Loucy (cell line): ENCODE measurements around the gene CEP112.

Experiments used
- H2AFZ ChIP-seq: fragments of 200-600 bp; sonication (generic); 2 replicates; pipeline ENCODE4 v1.6.0; 2016; ENCODE audit warnings: antibody characterized with exemption, mild to moderate bottlenecking, low read length, moderate library complexity
- H3F3A ChIP-seq: fragments of 200-600 bp; 2 replicates; pipeline ENCODE4 v1.6.0; 2016; ENCODE audit warnings: antibody characterized with exemption, low read depth, mild to moderate bottlenecking
- H3K27me3 ChIP-seq: fragments of 200-600 bp; sonication (generic); 2 replicates; pipeline ENCODE4 v1.6.1; 2014; ENCODE audit warnings: low read length, mild to moderate bottlenecking; ENCODE audit not compliant: insufficient read depth, poor library complexity, severe bottlenecking
- H3K36me3 ChIP-seq: fragments of 200-600 bp; sonication (generic); 2 replicates; pipeline ENCODE4 v1.6.1; 2016; ENCODE audit warnings: low read length; ENCODE audit not compliant: insufficient read depth
- H3K4me1 ChIP-seq: fragments of 200-600 bp; sonication (generic); 2 replicates; pipeline ENCODE4 v1.5.1; 2014; ENCODE audit warnings: low read length, mild to moderate bottlenecking; ENCODE audit not compliant: insufficient read depth, poor library complexity, severe bottlenecking
- H3K4me2 ChIP-seq: fragments of 200-600 bp; sonication (generic); 2 replicates; pipeline ENCODE4 v1.6.0; 2014; ENCODE audit warnings: antibody characterized with exemption, low read length, low read depth, mild to moderate bottlenecking; ENCODE audit not compliant: poor library complexity, severe bottlenecking
- H3K4me3 ChIP-seq: fragments of 200-600 bp; sonication (generic); 2 replicates; pipeline ENCODE4 v1.5.1; 2014; ENCODE audit warnings: low read length, mild to moderate bottlenecking, mixed read lengths; ENCODE audit not compliant: poor library complexity, severe bottlenecking
- H3K79me2 ChIP-seq: fragments of 200-600 bp; sonication (generic); 2 replicates; pipeline ENCODE4 v1.6.1; 2014; ENCODE audit warnings: low read length; ENCODE audit not compliant: insufficient read depth
- H3K9ac ChIP-seq: fragments of 200-600 bp; sonication (generic); 2 replicates; pipeline ENCODE4 v1.6.0; 2014; ENCODE audit warnings: mild to moderate bottlenecking, low read depth, low read length, moderate library complexity; ENCODE audit not compliant: poor library complexity, severe bottlenecking
- H3K9me2 ChIP-seq: fragments of 200-600 bp; sonication (generic); replicated peaks from 2 replicates; pipeline ENCODE4 v1.6.1; 2016; ENCODE audit warnings: low read depth, low read length, mixed read lengths
- H3K9me3 ChIP-seq: fragments of 200-600 bp; sonication (generic); 2 replicates; pipeline ENCODE4 v1.6.1; 2014; ENCODE audit warnings: mild to moderate bottlenecking, antibody characterized with exemption, low read length, low read depth; ENCODE audit not compliant: insufficient read depth
- H4K20me1 ChIP-seq: fragments of 200-600 bp; sonication (generic); 2 replicates; pipeline ENCODE4 v1.6.0; 2014; ENCODE audit warnings: antibody characterized with exemption, low read length, mild to moderate bottlenecking; ENCODE audit not compliant: insufficient read depth, poor library complexity, severe bottlenecking
- CTCF ChIP-seq: fragments of 200-600 bp; sonication (generic); conservative IDR thresholded peaks from 2 replicates; pipeline ENCODE4 v1.5.1; 2014; ENCODE audit warnings: mild to moderate bottlenecking, antibody characterized with exemption, low read length
- EZH2phosphoT487 ChIP-seq: fragments of 200-600 bp; IDR thresholded peaks from 2 replicates; pipeline ENCODE4 v1.6.1; 2018; ENCODE audit warnings: antibody characterized with exemption, mild to moderate bottlenecking, moderate library complexity, borderline replicate concordance

Gene CEP112

DNA sequence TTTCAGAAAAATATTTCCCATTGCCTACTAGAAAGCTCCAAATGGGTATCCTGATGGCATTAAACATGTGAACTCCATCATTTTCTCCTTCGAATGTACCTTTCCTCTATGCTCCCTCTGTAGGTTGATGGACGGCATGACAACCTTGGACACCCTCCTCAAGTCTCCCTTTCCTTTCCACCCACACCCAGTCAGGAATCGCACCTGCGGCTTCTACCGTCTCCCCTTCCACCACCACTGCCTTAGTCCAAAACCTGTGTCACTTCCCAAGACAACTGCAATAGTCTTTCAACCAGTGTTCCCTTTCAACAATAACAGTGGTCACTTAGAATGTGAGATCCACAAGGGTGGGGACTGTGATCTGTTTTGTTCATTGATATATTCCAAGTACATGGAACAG, 397.4 kb downstream of the CEP112 start:
- H3K9me2 ChIP-seq, result no peaks in the 10 kb centered on the region
- no peak overlapping the region for H2AFZ ChIP-seq
- no peaks in the 10 kb centered on the region for H3K4me1 ChIP-seq
- TF ChIP-seq CTCF (peak; percentile 68), EZH2phosphoT487 (no peak)
- H3K27me3 ChIP-seq, result no peaks in the 10 kb centered on the region
- H3K4me3 ChIP-seq, result no peak overlapping the region
- no peaks in the 10 kb centered on the region for H3K36me3 ChIP-seq
- H3K9ac ChIP-seq, result no peak overlapping the region
- no peaks in the 10 kb centered on the region for H4K20me1 ChIP-seq
- H3K79me2 ChIP-seq, result no peaks in the 10 kb centered on the region
- no peaks in the 10 kb centered on the region for H3F3A ChIP-seq
- no peaks in the 10 kb centered on the region for H3K9me3 ChIP-seq
- H3K4me2 ChIP-seq, result no peak overlapping the region

DNA sequence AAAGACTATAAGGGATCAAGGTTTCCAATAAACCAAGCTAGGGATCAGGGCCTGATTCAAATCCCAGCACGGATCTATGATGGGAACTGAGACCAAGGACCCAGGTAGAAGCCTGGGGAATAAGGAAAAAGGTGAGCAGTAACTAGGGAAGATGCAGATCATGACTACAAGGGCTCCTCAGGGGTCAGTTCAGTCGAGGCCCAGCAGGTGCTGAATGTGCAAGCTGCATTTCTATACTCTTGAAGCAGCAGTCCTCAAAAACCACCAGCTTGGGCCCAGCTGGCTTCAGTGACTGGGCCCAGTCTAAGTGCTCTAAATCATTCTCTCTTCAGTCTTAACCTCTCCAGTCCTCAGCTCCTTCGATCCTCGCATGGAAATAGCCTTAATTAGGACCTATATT, 401.7 kb downstream of the CEP112 start:
- Histone ChIP-seq H3K36me3 (no peaks in the 10 kb centered on the region), H3K9me2 (no peaks in the 10 kb centered on the region), H3F3A (no peaks in the 10 kb centered on the region), H2AFZ (no peak overlapping the region), H3K4me1 (no peaks in the 10 kb centered on the region), H3K4me3 (no peak overlapping the region), H3K27me3 (no peaks in the 10 kb centered on the region), H3K9ac (no peak overlapping the region), H4K20me1 (no peaks in the 10 kb centered on the region), H3K79me2 (no peaks in the 10 kb centered on the region), H3K9me3 (no peaks in the 10 kb centered on the region), H3K4me2 (no peak overlapping the region)
- TF ChIP-seq EZH2phosphoT487, result no peak
- no peak for TF ChIP-seq CTCF

DNA sequence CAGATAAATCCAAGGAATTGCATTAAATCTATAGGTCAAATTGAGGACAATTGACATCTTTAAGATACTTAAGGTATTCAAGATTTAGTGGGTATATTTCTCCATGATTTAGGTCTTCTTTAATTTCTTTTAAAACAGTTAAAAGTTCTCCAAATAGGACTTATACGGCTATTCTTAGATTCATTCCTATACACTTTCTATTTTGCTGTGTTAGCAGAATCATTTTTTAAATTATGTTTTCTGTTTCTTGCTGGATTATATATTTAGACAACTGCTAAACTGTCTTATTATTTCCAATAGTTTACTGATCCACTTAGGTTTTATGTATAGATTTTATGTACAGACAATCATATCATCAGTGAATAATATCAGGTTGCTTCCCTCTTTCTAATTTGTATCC, 404.4 kb downstream of the CEP112 start:
- TF ChIP-seq CTCF, result no peak
- TF ChIP-seq EZH2phosphoT487, result no peak
- Histone ChIP-seq H3K9me2 (no peaks in the 10 kb centered on the region), H4K20me1 (no peaks in the 10 kb centered on the region), H3K4me1 (no peaks in the 10 kb centered on the region), H3K9me3 (no peaks in the 10 kb centered on the region), H3K27me3 (no peaks in the 10 kb centered on the region), H2AFZ (no peak overlapping the region), H3K36me3 (no peaks in the 10 kb centered on the region), H3F3A (no peaks in the 10 kb centered on the region), H3K79me2 (no peaks in the 10 kb centered on the region), H3K4me3 (no peak overlapping the region), H3K4me2 (no peak overlapping the region), H3K9ac (no peak overlapping the region)
